HL-60 (cell line): ENCODE data around the gene INTS1.

Experiments used
- GABPA ChIP-seq: IDR thresholded peaks from 2 replicates; pipeline ENCODE4 v1.6.1; 2012; ENCODE audit warnings: low read depth
- POLR2AphosphoS5 ChIP-seq: IDR thresholded peaks from 2 replicates; pipeline ENCODE4 v1.6.1; 2012; ENCODE audit warnings: low read depth
- SPI1 ChIP-seq: IDR thresholded peaks from 2 replicates; pipeline ENCODE4 v1.6.1; 2012; ENCODE audit warnings: low read depth, mild to moderate bottlenecking, borderline replicate concordance
- TF ChIP-seq, protein P1 (sequence below): IDR thresholded peaks from one replicate; pipeline ENCODE4 v1.5.1; 2011; ENCODE audit warnings: low read length, control low read depth, inconsistent platforms; ENCODE audit not compliant: insufficient read depth
- TF ChIP-seq, protein P2 (sequence below): IDR thresholded peaks from 2 replicates; pipeline ENCODE4 v1.6.1; 2012; ENCODE audit warnings: low read depth; ENCODE audit not compliant: insufficient replicate concordance

DNA sequence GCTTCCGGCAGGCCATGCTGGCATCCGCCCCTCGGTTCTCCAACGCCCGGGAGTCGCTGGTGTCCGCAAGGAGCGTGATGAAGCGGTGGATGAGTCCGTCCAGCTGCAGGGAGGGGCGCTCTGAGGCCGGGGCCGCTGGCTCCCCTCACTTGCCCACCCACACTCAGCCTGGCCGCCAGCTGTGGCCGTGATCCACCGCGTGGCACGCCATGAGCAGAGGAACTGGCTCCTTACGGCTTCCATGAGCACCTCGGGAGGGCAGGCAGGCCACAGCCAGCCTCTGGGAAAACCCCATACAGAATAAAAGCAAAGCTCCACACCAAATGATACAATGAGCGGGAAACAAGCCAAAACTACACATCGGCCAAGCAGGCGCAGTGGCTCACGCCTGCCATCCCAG lies 29.5 kb downstream of the INTS1 start:
- TF ChIP-seq, protein P1, sequence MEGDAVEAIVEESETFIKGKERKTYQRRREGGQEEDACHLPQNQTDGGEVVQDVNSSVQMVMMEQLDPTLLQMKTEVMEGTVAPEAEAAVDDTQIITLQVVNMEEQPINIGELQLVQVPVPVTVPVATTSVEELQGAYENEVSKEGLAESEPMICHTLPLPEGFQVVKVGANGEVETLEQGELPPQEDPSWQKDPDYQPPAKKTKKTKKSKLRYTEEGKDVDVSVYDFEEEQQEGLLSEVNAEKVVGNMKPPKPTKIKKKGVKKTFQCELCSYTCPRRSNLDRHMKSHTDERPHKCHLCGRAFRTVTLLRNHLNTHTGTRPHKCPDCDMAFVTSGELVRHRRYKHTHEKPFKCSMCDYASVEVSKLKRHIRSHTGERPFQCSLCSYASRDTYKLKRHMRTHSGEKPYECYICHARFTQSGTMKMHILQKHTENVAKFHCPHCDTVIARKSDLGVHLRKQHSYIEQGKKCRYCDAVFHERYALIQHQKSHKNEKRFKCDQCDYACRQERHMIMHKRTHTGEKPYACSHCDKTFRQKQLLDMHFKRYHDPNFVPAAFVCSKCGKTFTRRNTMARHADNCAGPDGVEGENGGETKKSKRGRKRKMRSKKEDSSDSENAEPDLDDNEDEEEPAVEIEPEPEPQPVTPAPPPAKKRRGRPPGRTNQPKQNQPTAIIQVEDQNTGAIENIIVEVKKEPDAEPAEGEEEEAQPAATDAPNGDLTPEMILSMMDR = no peak
- TF ChIP-seq POLR2AphosphoS5 (no peak), GABPA (no peak), SPI1 (no peak)
- TF ChIP-seq, protein P2, sequence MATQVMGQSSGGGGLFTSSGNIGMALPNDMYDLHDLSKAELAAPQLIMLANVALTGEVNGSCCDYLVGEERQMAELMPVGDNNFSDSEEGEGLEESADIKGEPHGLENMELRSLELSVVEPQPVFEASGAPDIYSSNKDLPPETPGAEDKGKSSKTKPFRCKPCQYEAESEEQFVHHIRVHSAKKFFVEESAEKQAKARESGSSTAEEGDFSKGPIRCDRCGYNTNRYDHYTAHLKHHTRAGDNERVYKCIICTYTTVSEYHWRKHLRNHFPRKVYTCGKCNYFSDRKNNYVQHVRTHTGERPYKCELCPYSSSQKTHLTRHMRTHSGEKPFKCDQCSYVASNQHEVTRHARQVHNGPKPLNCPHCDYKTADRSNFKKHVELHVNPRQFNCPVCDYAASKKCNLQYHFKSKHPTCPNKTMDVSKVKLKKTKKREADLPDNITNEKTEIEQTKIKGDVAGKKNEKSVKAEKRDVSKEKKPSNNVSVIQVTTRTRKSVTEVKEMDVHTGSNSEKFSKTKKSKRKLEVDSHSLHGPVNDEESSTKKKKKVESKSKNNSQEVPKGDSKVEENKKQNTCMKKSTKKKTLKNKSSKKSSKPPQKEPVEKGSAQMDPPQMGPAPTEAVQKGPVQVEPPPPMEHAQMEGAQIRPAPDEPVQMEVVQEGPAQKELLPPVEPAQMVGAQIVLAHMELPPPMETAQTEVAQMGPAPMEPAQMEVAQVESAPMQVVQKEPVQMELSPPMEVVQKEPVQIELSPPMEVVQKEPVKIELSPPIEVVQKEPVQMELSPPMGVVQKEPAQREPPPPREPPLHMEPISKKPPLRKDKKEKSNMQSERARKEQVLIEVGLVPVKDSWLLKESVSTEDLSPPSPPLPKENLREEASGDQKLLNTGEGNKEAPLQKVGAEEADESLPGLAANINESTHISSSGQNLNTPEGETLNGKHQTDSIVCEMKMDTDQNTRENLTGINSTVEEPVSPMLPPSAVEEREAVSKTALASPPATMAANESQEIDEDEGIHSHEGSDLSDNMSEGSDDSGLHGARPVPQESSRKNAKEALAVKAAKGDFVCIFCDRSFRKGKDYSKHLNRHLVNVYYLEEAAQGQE = no peak
